CD4-positive, alpha-beta T cell treated with Interleukin-17A for 4 hours (primary cell): ENCODE results near the gene RNLS.

Experiments used
- DNase-seq: peaks from one replicate; pipeline ENCODE4 v3.0.0-alpha.2; 2020; ENCODE audit warnings: mixed read lengths

Gene RNLS

DNA sequence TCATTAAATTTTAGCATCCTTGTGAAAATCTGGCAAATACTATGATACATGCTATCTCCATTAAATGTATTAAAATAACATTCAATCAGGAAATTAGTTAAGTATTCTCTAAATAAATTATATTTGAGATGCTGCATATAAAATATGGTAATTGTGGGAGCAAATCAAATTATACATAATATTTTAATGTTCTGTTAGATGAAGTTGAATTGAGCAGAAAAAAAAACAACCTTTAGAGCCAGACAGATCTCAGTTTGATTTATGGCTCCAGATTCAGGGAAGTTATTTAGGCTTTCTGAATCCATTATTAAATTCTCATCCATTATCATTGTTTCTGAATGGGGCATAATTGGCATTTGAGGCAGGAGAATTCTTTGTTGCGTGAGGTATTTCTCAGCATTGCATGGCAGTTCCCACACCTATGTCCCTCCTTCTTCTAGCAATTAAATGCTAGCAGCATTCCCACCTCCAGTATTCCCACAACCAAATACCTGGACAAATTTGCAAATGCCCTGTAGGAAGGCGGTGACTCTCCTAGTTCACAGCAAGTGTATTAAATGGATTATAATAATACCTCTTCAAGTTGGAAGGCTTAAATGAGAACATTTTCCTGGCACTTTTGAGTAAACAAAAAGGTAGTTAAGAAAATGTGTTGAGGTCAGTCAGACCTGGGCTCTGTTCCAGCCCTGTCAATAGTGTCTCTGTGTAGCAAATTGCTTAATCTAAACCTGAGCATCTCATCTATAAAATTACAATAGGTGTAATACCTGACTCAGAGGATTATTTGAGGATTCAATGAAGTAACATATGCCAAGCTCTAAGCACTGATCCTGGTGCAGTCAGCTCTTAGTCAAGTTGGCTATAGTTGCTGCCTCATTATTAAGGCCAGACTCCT, 108.9 kb downstream of the RNLS start:
- no peak for DNase-seq

DNA sequence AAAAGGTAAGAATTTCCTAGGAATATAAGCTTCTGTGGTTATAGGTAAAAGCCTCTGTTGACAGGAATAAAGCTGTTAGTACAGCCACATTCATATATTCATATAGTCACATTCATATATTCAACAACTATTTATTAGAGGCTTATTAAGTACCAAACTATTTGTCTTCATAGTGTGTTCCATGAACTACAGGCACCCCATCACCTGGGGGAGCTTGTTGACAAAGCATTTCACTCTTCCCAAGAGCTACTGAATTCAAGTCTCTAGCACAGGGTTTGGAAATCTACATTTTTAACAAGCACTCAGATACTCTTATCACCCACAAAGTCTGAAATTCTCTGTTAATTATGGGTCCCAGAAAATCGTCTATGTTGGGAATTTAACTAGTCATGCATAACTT, 110.6 kb downstream of the RNLS start:
- no peak for DNase-seq

DNA sequence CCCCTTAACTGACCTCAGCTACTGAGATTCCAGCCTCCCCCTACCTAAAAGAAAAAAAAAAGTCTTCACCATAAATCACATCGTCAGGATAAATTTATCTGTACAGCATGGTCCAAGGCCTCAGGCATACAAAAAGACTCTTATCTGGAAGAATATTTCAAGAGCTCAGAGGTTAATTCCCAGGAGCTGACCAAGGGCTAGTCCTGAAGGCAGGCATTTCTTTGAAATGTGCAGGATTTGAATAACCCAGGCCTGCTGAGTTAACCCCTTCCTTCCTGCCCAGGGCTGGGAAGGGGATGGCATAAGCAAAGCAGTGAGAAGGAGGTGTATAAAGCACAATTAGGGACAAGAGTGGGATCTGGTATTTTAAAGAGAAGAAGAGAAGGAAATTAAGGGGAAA, 111.2 kb downstream of the RNLS start:
- DNase-seq = no peak

DNA sequence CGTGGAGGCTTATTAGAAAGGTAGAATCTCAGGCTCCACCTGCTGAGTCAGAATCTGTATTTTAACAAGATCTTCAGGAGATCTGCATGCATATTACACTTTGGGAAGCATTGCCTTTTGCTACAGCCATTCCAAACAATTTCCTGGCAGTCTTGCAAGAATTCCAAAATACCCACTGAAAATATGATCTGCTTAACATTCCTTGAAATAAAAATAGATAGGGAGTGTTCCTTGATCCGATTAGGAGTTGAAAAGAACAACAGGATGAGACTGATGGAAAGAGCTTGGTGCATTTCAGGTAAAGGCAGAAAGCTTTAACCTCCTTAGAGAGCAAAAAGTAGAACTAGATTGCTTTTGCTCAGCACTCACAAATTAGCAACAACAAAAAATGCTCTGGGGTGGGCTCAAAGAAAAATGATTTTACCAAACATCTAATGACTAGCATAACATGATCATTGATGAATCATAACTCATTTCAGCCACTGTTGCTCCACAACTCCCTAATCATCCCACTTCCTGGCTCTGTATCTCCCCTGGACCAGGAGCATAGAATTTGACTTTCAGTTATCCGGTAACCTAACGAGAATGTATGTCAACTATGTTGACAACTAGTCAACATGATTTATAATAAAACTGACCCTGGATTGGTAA, 115.2 kb downstream of the RNLS start:
- DNase-seq = no peak

DNA sequence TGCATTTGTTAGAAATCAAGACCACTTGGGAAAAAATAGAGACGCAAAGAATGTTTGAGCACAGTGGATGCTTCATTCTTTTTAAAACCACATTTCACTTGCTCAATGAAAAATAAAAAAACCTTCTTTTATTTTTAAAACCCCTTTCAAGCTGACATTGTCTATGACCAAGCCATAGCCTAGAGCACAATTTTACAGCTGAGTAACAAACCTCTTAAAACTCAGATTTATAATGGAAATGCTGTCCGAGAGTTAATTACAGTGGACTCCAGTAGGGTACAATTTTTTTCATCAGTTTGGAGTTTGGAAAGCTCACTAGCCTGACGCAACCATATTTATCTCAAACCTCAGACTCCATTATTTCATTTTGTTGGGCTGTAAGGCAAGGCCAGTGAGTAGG, 116.3 kb downstream of the RNLS start:
- no peak for DNase-seq

DNA sequence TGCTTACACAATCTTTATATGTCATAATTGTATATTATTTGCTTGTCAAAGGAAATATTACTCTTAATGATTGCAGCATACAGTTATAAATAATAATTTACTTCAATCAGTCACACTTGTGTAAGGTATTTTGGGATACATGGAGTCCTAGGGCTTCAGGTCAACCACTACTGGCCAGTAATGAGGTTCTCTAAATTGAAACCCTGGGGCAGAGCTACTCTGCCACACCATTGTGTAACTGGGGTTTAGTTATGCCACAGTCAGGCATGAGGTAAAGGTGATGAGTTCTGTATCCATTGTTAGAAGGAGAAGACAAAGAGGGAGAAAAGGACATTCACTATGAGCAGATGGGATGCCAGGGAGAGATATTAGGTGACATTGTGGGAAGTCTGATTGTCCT, 117.4 kb downstream of the RNLS start:
- no peak for DNase-seq

DNA sequence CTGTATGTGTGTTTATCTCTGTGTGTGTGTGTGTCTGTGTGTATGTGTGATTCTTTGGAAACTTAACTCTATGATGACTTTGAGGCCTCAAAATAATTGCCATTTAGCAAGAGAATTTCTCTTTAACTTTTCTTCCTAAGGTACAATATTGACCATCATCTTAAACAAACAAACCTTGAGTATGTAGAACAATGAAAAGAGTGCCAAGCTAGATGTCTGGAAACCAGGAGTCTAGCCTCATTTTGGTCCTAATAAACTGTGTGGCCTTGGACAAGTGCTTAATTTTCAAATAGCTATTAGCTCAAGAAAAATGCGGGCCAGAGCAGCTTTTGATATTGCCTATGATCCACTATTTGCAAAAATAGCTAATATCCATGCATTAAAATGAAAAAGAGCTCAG, 119.3 kb downstream of the RNLS start:
- no peak for DNase-seq

DNA sequence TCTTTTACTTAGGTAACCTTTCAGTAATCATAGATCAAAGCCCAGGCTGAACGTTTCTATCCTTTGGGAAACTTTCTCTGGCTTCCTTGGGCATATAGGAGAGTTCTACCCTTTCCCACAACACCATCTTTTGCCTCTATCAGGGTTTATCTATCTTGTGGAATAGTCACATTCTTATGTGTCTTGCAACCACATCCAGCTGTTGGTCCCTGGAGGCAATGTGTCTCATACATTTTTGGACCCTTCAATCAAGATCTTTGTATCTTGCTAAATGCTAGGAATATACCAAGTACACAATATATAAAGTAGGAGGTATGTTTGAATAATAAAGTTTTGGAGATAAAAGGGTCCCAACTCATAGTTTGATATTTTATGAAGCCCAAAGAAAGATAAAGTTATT, 121.7 kb downstream of the RNLS start:
- no peak for DNase-seq

DNA sequence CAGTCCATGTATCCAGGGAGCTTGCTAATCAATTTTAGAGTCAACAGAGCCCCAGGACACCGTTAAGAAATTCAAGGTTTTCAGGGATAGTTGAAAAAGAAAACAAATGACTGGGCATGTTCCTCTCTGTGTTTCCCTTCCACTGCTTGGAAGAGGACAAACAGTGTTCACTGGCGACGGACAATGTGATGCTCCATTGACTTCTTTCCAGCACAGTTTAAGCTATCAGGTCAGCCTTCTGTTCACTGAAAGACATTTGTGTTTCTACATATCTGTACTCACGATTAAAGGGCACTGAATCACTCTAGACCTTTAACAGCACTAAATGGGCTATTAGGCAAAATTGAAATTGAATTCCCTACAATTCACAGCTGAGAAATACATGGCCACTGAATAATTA, 123.6 kb downstream of the RNLS start:
- DNase-seq = no peak

DNA sequence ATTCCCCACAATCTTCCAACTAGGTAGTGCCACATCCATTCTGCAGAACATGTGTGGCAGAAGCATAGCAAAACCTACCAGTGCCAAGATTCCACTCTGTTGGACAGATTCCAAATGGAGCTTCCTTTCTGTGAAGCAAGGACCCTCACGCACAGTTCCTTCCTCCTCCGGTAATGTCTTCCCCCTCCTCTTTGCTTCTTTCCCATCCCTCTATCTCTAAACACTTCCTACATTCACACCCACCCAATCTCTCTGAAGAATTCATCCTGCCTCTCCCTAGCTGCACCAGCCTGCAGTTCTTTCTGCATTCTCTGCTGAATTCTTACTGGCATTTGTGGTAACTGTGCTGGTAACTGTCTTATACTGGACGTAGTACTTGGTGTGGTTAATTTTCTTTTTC, 124.9 kb downstream of the RNLS start:
- DNase-seq = no peak

DNA sequence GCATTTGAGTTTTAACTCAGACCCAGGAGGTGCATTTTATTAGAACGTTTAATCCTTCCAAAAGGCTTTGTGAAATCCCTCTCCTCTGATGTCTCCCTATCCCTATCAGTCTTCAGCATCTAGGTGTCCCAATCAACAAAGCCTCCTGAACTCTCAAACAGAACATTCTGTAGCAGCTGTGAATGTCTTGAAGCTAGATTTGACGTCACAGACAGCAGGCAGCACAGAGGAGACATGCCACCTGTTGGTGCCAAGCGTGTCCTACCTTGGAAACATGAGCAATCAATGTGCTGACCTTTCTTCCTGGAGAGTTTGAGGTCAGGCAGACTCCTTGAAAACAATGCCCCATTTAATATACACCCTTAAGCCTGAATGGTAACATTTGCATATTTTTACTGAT, 125.5 kb downstream of the RNLS start:
- DNase-seq = no peak

DNA sequence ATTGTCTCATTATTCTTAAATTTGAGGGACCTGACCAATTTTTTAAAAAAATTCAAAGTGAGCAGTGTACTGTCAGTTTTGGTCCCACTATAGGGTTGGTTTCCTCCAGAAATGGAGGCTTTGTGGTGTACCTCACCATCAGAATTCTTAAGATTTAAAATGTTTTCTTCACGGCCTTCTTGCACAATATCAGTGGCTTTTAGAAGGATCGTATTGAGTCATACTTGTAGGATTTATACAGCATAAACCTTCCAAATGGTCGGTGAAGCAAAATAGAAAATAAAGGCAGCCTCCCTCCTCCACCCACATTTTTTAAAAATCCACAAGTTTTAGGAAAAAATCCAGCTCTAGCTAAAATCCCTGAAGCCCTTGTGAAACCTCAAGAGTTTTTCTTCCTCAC, 126.4 kb downstream of the RNLS start:
- DNase-seq = no peak

DNA sequence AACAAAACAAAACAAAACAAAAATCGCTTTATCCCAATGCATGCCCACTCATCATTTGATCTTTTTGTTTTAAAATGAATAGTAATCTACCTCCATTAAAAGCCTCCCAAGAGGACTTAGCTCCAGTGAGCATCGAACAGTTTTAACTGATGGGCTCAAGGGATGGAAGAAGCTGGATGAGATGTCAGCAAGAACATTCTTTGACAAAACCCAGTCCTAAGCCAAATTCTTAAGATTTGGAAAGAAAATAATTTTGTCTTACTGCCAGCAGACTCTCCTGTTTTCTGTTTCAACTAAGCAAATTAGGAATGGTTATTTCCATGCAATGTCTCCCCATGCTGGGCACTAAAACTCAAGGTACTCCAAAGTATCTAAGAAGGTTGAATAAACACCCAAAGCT, 127.3 kb downstream of the RNLS start:
- DNase-seq = no peak

DNA sequence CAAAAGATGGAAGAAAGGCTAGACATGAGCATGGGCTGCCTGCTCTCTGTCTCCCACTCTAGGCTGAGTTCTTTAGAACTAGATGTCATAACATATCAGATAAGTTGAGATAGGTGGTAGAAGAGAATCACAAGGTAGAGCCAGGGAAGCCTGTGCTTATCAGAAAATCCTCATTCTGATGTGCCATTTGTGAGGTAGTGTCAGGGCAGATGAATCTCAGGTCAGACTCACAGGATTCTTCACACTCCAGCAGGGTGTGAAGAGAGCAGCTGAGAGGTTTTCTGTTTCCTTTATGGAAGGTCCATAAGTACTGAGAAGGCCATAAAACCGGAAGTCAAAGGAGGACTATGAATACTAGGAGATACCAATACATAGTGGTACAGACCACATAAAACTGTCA, 132.9 kb downstream of the RNLS start:
- no peak for DNase-seq

DNA sequence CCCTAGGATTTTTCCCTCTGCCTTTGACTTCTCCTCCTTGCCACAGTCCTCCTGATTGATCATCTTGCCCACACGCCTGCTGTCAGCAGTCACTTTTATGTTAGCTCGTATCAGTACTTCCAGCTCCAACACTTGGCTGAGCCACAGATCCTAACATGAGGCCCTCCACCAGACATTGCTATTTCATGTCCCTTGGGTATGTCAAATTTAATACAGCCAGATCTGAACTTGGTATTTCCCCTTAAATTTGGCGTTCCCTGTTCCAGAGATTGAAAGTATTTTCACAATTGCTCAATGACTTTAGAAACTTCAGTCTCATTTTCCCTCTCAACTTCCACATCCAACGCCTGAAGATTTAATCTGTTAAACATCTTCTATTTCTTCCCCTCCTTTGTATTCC, 140.4 kb downstream of the RNLS start:
- no peak for DNase-seq

DNA sequence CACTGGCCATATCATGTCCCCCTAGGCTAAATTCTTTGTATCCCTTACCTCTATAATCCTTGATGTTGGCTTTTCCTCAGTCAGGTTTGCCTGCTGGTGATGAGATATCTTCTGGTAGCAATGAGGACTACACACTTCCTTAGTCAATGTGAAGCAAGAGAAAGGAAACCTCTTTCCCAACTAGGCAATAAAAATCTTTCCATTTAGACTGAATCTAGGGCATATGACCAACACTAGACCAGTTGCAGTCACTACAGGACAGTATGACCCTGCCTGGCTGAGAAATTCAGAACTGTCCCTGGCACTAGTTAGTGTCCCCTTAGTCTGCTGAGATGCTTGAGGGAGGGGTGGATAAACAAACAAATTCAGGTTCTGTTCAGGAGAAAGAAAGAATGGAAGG, 142.6 kb downstream of the RNLS start:
- no peak for DNase-seq

DNA sequence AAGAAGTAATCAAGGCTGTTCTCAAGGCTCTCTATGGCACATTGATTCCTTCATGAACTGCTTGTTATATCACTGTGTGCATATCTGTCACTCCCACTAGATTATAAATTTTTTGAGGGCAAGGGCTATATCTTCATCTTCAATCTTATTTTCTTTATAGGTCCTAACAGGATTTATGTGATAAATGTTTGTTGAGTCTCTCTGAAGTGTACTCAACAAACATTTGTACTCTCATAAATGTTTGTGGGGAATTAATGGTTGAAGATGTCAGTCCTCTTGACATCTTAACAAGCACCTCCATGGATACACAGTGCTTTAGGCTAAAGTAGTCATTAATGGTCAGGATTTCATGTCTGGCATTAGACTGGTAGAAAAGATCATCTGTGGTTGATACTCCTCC, 143.2 kb downstream of the RNLS start:
- no peak for DNase-seq

DNA sequence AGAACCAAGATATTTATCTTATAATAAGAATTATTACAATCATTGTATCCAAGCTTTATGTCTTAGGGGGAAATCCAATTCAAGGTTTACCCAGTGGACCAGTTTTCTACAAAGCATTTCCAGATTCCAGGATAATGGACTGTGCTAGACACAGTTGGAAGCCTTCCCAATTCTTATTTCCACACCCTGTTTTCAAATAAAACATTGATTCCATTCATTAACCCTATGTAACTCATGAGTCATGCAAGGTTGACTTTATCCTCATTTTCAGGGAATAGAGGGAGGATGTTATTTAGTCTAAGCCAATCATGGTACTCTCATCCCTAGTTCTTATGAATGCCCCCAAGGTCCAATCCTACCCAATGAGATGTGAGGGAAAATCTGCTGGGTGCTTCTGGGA, 145.7 kb downstream of the RNLS start:
- DNase-seq = no peak

DNA sequence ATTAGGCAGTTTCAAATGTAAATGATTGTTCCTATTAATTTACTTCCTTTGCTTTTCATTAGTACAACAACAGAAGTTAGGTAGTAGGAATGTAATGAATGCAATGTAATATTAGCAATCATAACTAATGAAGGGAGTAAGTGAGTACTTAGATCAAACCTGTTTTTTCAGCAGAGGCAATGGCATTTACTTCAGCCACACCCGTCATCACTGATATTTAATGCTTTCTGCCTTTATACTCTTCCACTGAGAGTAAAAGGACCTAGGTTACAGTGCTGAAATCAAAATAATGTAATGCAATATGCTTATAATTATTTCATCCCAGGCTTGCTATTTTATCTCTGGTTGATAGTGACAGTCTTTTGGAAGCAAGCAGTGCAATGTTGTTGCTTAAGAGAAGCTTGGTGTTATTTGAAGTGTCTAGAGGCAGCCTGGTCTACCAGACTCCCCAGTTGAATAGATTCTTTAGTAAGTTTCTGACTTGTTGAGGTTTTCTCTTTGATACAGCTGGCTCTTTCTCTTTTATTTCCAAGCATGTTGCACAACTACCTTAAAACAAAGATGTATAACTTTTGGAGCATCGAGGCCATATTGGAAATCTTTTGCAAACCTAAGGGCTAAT, 149.4 kb downstream of the RNLS start:
- DNase-seq = no peak

DNA sequence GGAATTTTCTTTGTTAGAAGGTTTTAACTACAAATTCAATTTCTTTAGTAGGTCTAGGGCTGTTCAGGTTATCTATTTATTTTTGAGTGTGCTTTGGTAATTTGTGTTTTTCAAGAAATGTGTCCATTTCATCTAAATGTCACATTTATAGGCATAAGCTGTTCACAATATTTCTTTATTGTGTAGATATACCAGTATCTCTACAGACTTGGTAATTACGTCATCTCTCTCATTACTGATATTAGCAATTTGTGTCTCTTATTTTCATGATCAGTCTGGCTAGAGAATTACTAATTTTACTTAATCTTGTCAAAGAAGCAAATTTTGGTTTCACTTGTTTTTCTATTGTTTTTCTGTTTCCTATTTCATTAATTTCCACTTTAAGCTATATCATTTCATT, 152.0 kb downstream of the RNLS start:
- DNase-seq = no peak

DNA sequence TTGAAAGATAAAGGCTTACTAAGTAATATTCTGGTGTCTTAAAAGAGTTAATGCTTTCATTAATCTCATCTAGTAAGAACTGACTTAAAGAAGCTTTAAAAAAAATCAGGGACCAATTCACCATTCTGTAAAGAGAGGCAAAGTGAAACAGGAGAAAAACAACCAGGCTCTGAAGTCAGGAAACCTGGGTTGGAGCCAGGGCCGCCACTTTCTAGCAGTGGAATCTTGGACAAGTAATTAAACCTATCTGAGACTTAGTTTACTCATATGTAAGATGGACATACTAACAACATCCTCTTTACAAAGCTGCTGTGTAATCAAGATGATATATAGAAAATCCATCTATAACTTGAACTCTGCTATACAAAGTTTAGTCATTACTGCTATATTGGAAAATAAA, 154.1 kb downstream of the RNLS start:
- no peak for DNase-seq

DNA sequence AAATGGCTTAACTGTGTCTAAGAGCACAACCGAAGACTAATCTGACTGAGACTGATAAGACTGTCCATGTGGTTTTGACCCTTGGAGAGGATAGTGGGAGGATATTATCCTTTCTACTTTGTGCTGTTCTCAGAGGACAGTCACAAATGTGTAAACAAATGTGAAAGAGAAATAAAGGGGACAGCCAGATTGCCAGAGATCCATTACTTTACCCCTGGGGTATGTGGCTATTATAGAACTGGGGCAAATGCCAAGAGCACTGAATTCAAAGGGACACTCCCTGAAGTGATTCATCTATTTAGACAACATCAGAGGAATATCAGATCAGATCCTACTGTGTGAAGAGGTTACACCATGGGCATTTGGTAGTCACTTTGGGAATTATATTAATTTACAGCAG, 154.7 kb downstream of the RNLS start:
- DNase-seq = no peak

DNA sequence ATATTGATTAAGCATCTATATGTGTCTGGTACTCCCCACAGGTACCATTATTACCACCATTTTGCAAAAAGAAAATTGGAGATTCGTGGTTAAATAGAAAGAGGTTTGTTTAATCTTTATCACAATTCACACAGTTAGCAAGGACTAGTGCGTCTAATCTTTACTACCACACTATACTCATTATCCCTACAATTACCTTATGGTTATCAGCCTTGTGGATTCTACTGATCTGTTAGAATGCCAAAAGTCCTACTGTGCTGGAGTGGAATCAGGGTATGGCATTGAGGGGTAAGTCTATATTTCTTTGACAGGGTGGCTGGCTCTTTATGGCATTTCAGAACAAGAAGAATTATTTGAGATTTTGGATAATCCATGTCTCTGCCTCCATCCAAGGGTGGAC, 156.1 kb downstream of the RNLS start:
- DNase-seq = no peak

DNA sequence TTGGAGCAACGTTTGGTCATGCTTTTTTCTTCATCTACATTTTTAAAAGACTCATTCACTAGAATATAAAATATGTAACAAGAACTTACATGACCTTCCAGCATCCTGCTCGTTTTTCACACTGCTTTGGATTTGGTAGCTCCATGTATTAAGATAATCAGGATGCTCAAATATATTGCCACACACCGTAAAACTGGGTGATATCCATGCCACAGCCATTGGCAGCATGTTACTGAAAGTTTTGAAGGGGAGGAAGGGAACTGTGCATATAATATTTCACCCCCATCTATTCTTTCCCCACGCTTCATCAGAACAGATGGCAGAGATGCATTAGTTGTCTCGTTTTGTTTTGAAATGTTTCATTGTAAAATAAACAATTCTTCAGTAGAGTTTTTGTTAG, 158.2 kb downstream of the RNLS start:
- DNase-seq = no peak
